ENCODE measurements around the gene BACH2. TPM values are rescaled to one million over a fixed set of nuclear protein-coding genes. Genes with fewer than 3 reads are reported as not detected.

BACH2 gene
- total RNA-seq, 2 donors from 2014 or later, result 0.52 to 1.2 TPM

DNA sequence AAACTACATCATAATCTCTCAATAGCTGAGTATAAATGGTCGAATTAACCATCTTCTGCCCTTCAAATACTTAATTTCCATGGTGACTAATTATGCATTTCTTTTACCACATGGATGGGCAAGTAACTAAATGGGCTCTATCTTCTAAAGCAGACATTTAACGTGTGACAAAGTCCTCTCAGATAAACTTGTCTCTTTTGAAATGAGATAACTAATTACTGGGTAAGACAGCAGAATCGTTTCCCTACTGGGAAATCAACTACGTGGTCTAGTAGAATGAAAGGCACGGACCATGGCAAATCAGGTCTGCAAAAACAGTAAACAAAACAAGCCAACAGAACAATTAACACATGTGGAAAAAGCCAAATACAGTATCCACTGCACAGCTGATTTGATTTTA, 137.7 kb downstream of the BACH2 start:
- no peak overlapping the region for H3K4me3 ChIP-seq
- TF ChIP-seq, protein P1, sequence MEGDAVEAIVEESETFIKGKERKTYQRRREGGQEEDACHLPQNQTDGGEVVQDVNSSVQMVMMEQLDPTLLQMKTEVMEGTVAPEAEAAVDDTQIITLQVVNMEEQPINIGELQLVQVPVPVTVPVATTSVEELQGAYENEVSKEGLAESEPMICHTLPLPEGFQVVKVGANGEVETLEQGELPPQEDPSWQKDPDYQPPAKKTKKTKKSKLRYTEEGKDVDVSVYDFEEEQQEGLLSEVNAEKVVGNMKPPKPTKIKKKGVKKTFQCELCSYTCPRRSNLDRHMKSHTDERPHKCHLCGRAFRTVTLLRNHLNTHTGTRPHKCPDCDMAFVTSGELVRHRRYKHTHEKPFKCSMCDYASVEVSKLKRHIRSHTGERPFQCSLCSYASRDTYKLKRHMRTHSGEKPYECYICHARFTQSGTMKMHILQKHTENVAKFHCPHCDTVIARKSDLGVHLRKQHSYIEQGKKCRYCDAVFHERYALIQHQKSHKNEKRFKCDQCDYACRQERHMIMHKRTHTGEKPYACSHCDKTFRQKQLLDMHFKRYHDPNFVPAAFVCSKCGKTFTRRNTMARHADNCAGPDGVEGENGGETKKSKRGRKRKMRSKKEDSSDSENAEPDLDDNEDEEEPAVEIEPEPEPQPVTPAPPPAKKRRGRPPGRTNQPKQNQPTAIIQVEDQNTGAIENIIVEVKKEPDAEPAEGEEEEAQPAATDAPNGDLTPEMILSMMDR (IDR thresholded peaks at IDR 0.05), result no peak
- no peak overlapping the region for H3K9ac ChIP-seq (ENCODE audit: low read depth in 2 of 2, low read length in 2 of 2)
- H3K36me3 ChIP-seq, result no peaks in the 10 kb centered on the region
- intact Hi-C loops (cut with DNase I), result no loop called here
- no peaks in the 10 kb centered on the region for H3K9me3 ChIP-seq
- H3K27me3 ChIP-seq, result no peaks in the 10 kb centered on the region
- no peaks in the 10 kb centered on the region for H3K4me1 ChIP-seq
- no peak for DNase-seq
- H3K27ac ChIP-seq, result no peak overlapping the region

DNA sequence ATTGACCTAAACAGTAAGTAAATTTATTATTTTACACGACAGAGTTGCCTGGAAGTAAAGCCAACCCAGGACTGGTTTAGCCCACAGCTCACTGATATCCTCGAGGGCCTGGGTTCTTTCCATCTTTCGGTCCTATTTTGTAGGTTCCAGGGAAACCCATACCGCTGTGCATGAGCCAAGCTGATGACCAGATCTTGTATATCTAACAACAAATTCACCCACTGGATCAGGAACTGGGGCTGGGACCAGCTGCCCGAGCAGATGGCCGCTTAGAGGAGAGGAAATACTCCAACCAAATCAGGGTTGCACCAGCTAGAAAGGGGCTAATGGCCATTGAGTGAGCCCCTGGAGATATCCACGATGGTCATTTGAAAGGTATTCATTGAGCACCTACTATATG, 139.2 kb downstream of the BACH2 start:
- no peaks in the 10 kb centered on the region for H3K4me1 ChIP-seq
- intact Hi-C loops (cut with DNase I), result no loop called here

DNA sequence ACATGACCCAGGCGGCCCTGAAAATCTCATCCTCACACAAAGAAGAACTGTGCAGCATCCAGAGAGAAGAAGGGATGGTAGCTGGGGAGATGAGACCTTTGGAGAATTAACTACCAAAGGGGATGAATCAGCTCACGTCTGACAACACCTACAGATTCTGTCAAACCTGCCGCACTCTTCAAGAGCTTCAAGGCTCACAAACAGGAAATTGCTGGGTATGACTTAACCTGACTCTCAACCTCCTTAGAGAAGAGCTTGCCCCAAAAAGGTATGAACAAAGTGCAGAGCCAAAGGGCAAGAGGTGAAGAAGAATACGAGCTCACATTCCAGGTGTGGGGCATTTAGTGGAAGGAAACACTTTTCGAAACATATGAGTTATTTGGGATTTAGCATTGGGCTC, 139.8 kb downstream of the BACH2 start:
- Histone ChIP-seq H3K36me3 (no peaks in the 10 kb centered on the region), H3K27me3 (no peaks in the 10 kb centered on the region), H3K4me3 (no peak overlapping the region), H3K9me3 (no peaks in the 10 kb centered on the region), H3K4me1 (no peaks in the 10 kb centered on the region), H3K9ac (ENCODE audit: low read depth in 2 of 2, low read length in 2 of 2) (no peak overlapping the region), H3K27ac (no peak overlapping the region)
- TF ChIP-seq, protein P1 (IDR thresholded peaks at IDR 0.05), result no peak
- intact Hi-C loops (cut with DNase I), result no loop called here
- no peak for DNase-seq

More for the DNA sequence above, 139.2 kb downstream of the BACH2 start:
- Histone ChIP-seq H3K36me3 (no peaks in the 10 kb centered on the region), H3K9me3 (no peaks in the 10 kb centered on the region), H3K27me3 (no peaks in the 10 kb centered on the region), H3K4me3 (no peak overlapping the region), H3K27ac (no peak overlapping the region), H3K9ac (ENCODE audit: low read depth in 2 of 2, low read length in 2 of 2) (no peak overlapping the region)
- TF ChIP-seq, protein P1 (IDR thresholded peaks at IDR 0.05), result no peak
- DNase-seq, result no peak

DNA sequence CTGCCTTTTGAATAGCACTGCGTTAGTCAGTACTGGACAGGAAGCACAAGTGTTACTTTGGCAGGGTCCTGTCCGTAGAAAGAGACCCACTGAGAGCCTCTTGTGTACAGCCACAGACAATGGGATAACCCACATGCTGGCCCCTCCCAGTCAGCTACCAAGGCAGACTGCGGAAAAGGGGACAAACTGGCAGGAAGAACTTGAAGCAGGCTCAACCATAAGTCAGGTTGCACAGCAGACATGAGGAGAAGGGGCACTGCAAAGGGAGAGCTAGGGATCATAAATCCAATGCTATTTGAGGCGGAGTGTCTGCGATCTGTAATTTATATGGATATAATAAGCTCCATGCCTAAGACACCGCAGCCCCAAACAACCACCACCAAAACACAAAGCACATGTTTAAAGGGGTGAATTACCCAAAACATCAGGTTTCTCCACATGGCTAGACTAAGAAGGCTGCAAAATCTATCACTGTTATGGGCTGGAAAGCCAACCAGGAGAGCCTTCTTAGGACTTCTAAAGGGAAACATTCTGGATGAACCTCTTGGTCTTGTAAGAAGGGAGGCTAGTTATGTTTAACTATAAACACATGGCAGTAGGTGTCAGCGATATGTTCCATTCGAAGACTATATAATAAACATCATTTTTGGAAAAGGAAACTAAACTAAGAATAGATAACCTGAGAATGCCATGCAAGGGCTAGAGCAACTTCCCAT, 141.7 kb downstream of the BACH2 start:
- intact Hi-C loops (cut with DNase I), result no loop called here
- no peak for DNase-seq
- H3K4me3 ChIP-seq, result no peak overlapping the region
- H3K9ac ChIP-seq (ENCODE audit: low read depth in 2 of 2, low read length in 2 of 2), result no peak overlapping the region
- no peaks in the 10 kb centered on the region for H3K36me3 ChIP-seq
- H3K27ac ChIP-seq, result no peak overlapping the region
- H3K4me1 ChIP-seq, result no peaks in the 10 kb centered on the region
- no peaks in the 10 kb centered on the region for H3K27me3 ChIP-seq
- no peaks in the 10 kb centered on the region for H3K9me3 ChIP-seq
- TF ChIP-seq, protein P1 (IDR thresholded peaks at IDR 0.05), result no peak

DNA sequence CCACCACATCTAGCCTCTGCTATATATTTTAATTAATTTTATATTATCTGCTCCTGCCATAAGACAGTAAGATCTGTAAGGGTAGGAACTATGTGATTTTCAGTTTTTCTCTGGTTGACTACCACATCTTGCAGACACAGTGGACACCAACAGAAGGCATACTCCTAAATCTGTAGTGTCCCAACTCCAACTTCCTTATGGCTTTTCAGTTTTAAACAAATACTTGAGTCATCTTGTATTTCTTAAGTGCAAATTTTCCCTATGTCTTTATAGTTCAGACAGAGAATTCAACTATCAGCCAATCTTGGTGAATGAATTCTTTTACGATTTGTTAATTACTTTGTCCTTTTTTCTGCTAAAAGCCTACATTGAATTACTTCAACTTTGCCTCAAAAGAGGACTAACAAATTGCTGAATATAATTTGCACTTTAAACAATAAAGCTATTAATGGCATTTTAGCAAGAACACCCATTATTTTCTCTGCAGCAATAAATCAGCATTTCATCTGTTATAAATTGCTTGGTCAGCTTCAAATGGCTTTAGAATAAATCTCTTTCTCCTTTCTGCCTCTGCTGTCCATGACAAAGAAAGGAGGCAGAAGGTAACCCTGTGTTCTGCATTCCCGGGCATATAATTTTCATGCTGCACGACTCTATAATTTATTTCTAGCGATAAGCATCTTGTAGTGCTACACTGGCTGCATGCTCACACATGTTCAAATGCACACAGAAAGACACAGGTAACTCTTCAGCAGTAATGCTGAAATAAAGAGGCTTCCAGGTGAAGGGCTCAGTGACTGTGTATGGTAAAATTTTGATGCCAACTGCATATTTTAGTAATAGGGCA, 144.8 kb downstream of the BACH2 start:
- TF ChIP-seq, protein P1 (IDR thresholded peaks at IDR 0.05), result no peak
- Histone ChIP-seq H3K9me3 (no peaks in the 10 kb centered on the region), H3K27me3 (no peaks in the 10 kb centered on the region), H3K9ac (ENCODE audit: low read depth in 2 of 2, low read length in 2 of 2) (no peak overlapping the region), H3K4me1 (no peaks in the 10 kb centered on the region), H3K36me3 (no peaks in the 10 kb centered on the region), H3K4me3 (no peak overlapping the region), H3K27ac (no peak overlapping the region)
- no peak for DNase-seq
- intact Hi-C loops (cut with DNase I), result no loop called here
